Transverse colon (tissue), 4 donors: ENCODE measurements around the gene ETS2. TPM values are rescaled to one million over a fixed set of nuclear protein-coding genes. Genes with fewer than 3 reads are reported as not detected.

Source experiments
- DNase-seq: peaks from one replicate; pipeline ENCODE4 v3.0.0-alpha.2; 2019
- H3K27ac ChIP-seq, 4 donors: fragments of 200-600 bp; sonication (generic); 2 replicates each; pipeline ENCODE4 v1.5.1; 2016 to 2018; ENCODE audit warnings: inconsistent platforms in 4 of 4
- H3K27me3 ChIP-seq: fragments of 200-600 bp; sonication (generic); 2 replicates; pipeline ENCODE4 v1.5.1; 2017; ENCODE audit warnings: inconsistent platforms
- H3K36me3 ChIP-seq, 4 donors: fragments of 200-600 bp; sonication (generic); 2 replicates each; pipeline ENCODE4 v1.5.1; 2017 to 2019; ENCODE audit warnings: inconsistent platforms in 4 of 4
- H3K4me1 ChIP-seq, 4 donors: fragments of 200-600 bp; sonication (generic); 2 replicates each; pipeline ENCODE4 v1.5.1; 2017 to 2020; ENCODE audit warnings: inconsistent platforms in 4 of 4
- H3K4me3 ChIP-seq, 4 donors: fragments of 200-600 bp; sonication (generic); 1 replicate in 1 of 4; 2 replicates in 3 of 4; pipeline versions ENCODE4 v1.5.1 to v1.6.1; 2017 to 2019; ENCODE audit warnings: inconsistent platforms in 4 of 4
- H3K9me3 ChIP-seq, 2 donors: fragments of 200-600 bp; sonication (generic); 2 replicates each; pipeline ENCODE4 v1.5.1; 2017 to 2019; ENCODE audit warnings: inconsistent platforms in 2 of 2
- CTCF ChIP-seq, 5 experiments: fragments of 200-600 bp in 3 of 5; fragments of 450-650 bp in 2 of 5; sonication (generic) in 3 of 5; IDR thresholded peaks; 1 replicate in 2 of 5; 2 replicates in 3 of 5; pipeline ENCODE4 v1.5.1; 2016 to 2017; ENCODE audit warnings: antibody characterized with exemption in 5 of 5, inconsistent platforms in 3 of 5, mild to moderate bottlenecking in 2 of 5, moderate library complexity in 1 of 5
- EP300 ChIP-seq: sonication (generic); formaldehyde crosslinking; IDR thresholded peaks from one replicate; pipeline ENCODE4 v1.6.1; 2017; ENCODE audit warnings: antibody characterized with exemption, low read depth
- POLR2A ChIP-seq: fragments of 450-650 bp; IDR thresholded peaks from one replicate; pipeline ENCODE4 v1.6.1; 2016; ENCODE audit warnings: antibody characterized with exemption, mild to moderate bottlenecking, moderate library complexity
- POLR2AphosphoS5 ChIP-seq, 3 donors: sonication (generic); formaldehyde crosslinking; IDR thresholded peaks; one replicate each; pipeline ENCODE4 v1.6.1; 2016; ENCODE audit warnings: antibody characterized with exemption in 3 of 3
- WGBS, 2 donors: methylation state at CpG; one replicate each; pipeline ENCODE4 v1.1.5; 2018; ENCODE audit warnings: low coverage in 1 of 2; 5-methylcytosine and 5-hydroxymethylcytosine counted together
- in situ Hi-C, 4 donors: fragments of 200-750 bp; cut with MboI; loops; one replicate each; pipeline versions ENCODE4 v1.15.0 to v1.15.1; 2017; ENCODE audit warnings: low sequenced_read_pairs in 3 of 4, low pct_ligation_motif_present in 1 of 4, low pct_unique_long_range_greater_than_20kb in 1 of 4
- intact Hi-C: fragments of 100-400 bp; cut with DNase I; formaldehyde crosslinking; loops from one replicate; pipeline ENCODE4 v1.15.1; 2023; ENCODE audit warnings: low total_unique reads
- total RNA-seq, 4 donors: library from RNA; depleted of rRNA; stranded (reverse); fragments of >200 nt; gene quantifications; one replicate each; pipeline ENCODE4 v1.1.0, GENCODE V29; 2016

ETS2 gene
- total RNA-seq, 4 donors from 2014 or later = 55.1 to 174 (median 127) TPM

- Histone ChIP-seq H3K9me3 (no peaks in the 10 kb centered on the region), H3K27ac (peak overlapping the region; percentile 59 to 81 (median 73)), H3K4me1 (peaks cover 4 to 33% (median 18%) of the 10 kb centered on the region in 4 donors), H3K36me3 (no peaks in the 10 kb centered on the region), H3K27me3 (no peaks in the 10 kb centered on the region), H3K4me3 (no peak overlapping the region)
- TF ChIP-seq POLR2A (no peak), EP300 (no peak), POLR2AphosphoS5 (IDR thresholded peaks at IDR 0.05) (no peak), CTCF (IDR thresholded peaks at IDR 0.05) (no peak)
- 72 to 81% methylated on average over 9 to 14 of the region's 14 CpGs for WGBS, 2 donors
- no peak for DNase-seq
- in situ Hi-C loops (no loop called here), intact Hi-C loops (no loop called here)
These were observed 45.5 kb upstream of the ETS2 start for GRCh38 chr21:38760017-38760761.

DNA sequence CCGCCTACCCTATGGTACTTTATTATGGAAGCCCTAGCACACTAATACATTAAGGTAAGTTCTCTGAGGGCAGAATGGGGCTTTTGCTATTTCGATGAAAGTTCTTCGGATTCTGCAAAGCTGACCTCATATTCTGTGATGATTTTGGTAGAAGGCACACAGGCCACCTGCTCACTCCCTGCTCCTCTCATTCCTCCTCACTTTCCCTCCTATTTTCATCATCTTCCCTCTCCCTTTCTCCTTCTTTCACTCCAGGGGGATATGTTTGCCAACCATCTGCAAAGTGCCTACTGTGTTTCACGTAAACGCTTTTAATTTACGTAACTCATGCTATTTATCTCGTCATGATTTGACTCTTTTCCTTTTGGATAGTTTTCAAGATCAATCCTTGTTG is 45.0 kb upstream of the ETS2 start:
- Histone ChIP-seq H3K27me3 (no peaks in the 10 kb centered on the region), H3K9me3 (no peaks in the 10 kb centered on the region), H3K4me1 (peaks cover 4 to 28% (median 12%) of the 10 kb centered on the region in 4 donors), H3K27ac (peak overlapping the region; percentile 59 to 81 (median 73)), H3K4me3 (no peak overlapping the region), H3K36me3 (no peaks in the 10 kb centered on the region)
- in situ Hi-C loops (no loop called here), intact Hi-C loops (no loop called here)
- DNase-seq = no peak
- no peak for TF ChIP-seq POLR2AphosphoS5 (IDR thresholded peaks at IDR 0.05)
- no peak for TF ChIP-seq EP300
- TF ChIP-seq CTCF (IDR thresholded peaks at IDR 0.05) = no peak
- no peak for TF ChIP-seq POLR2A
- 81 to 84% methylated on average over 7 of the region's 7 CpGs for WGBS, 2 donors

- TF ChIP-seq EP300 (no peak), POLR2A (no peak), CTCF (IDR thresholded peaks at IDR 0.05) (no peak), POLR2AphosphoS5 (IDR thresholded peaks at IDR 0.05) (no peak)
- WGBS, 2 donors = 41 to 45% methylated on average over 4 of the region's 4 CpGs
- Histone ChIP-seq H3K4me1 (peaks cover 4 to 27% (median 11%) of the 10 kb centered on the region in 4 donors), H3K27ac (peak overlapping the region; percentile 59 to 81 (median 73)), H3K9me3 (no peaks in the 10 kb centered on the region), H3K4me3 (no peak overlapping the region), H3K27me3 (no peaks in the 10 kb centered on the region), H3K36me3 (no peaks in the 10 kb centered on the region)
- DNase-seq = no peak
- intact Hi-C loops = no loop called here
- in situ Hi-C loops = no loop called here
These were observed 44.2 kb upstream of the ETS2 start for GRCh38 chr21:38761531-38761930.

DNA sequence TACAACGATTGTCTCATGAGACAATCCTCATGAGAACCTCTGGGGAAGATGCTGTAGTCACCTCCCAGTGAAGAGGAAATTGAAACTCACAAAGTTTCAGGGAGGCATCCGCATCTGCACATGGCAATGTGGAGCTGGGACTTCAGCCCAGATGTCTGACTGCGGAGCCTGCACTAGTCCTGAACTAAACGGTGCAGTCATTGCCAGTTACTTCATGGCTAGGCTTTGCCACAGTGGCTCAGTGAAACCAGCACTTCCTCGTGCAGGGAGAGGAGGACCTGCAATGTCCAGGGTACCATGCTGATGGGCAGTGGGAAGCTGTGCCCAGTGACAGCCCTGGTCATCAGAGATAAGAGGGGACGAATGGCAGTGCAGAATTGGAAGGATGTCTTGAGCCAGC is 40.7 kb upstream of the ETS2 start:
- WGBS, 2 donors = 79% methylated on average over 6 of the region's 6 CpGs; no CpG with 5 or more reads in 1 of the 2 donors
- H3K4me3 ChIP-seq = no peak overlapping the region
- TF ChIP-seq POLR2AphosphoS5 (IDR thresholded peaks at IDR 0.05) = no peak
- no peak for TF ChIP-seq POLR2A
- no peak for TF ChIP-seq CTCF (IDR thresholded peaks at IDR 0.05)
- no peak for TF ChIP-seq EP300

More for the DNA sequence above, 40.7 kb upstream of the ETS2 start:
- in situ Hi-C loops = no loop called here
- Histone ChIP-seq H3K4me1 (peaks cover 4 to 45% (median 19%) of the 10 kb centered on the region in 4 donors), H3K27ac (no peak overlapping the region), H3K9me3 (no peaks in the 10 kb centered on the region), H3K36me3 (no peaks in the 10 kb centered on the region), H3K27me3 (no peaks in the 10 kb centered on the region)
- intact Hi-C loops = no loop called here
- no peak for DNase-seq
